ENCODE measurements around the gene TLR4. TPM values are rescaled to one million over a fixed set of nuclear protein-coding genes. Genes with fewer than 3 reads are reported as not detected.
A peak's percentile ranks its signal among the peaks of the same experiment; 100 is the strongest.

The TLR4 gene
- total and polyA plus RNA-seq, 9 of the 15 experiments (the other 6 are each of a cell fraction or from before 2014, with no cell fraction given) = 0.02 TPM; not detected in 8

GRCh38 chr9:117734523-117735314 lies 30.5 kb downstream of the TLR4 start:
- Histone ChIP-seq H3K4me1 (replicated peaks in 1 of 2; ENCODE audit: control insufficient read depth in 2 of 2, insufficient read depth in 2 of 2, low read length in 2 of 2) (no peaks in the 10 kb centered on the region), H3K79me2 (ENCODE audit: control insufficient read depth, insufficient read depth, low read length) (no peaks in the 10 kb centered on the region), H3K4me3 (no peak overlapping the region), H3K27me3 (ENCODE audit: control insufficient read depth in 2 of 2, insufficient read depth in 2 of 2, low read length in 2 of 2) (no peaks in the 10 kb centered on the region), H3K36me3 (ENCODE audit: control insufficient read depth, insufficient read depth, low read length) (no peaks in the 10 kb centered on the region), H3K9me3 (replicated peaks; ENCODE audit: control insufficient read depth, insufficient read depth, low read depth, low read length) (no peaks in the 10 kb centered on the region), H3K9ac (ENCODE audit: insufficient read depth in 1 of 2, low read depth in 2 of 2, low read length in 2 of 2) (no peak overlapping the region), H3K4me2 (ENCODE audit: insufficient read depth, low read length) (no peak overlapping the region), H3K27ac (ENCODE audit: extremely low read depth, low read depth, low read length) (no peak overlapping the region), H3K9me1 (ENCODE audit: control insufficient read depth, insufficient read depth, low read length) (no peaks in the 10 kb centered on the region), H2AFZ (ENCODE audit: low read depth, low read length) (no peak overlapping the region), H4K20me1 (replicated peaks; ENCODE audit: control insufficient read depth, insufficient read depth, low read length) (no peaks in the 10 kb centered on the region)
- ATAC-seq = no peak
- FAIRE-seq = no peak
- intact Hi-C loops (cut with micrococcal nuclease) (no loop called here), in situ Hi-C loops (cut with MboI) (no loop called here)
- 0 out of 2 replicates have a peak, but pooled peaks have one; percentile 3 for TF ChIP-seq TFE3 (CRISPR knock-in tag; IDR thresholded peaks at IDR 0.05)
- no peak for TF ChIP-seq STAT6 (CRISPR knock-in tag; IDR thresholded peaks at IDR 0.05)
- CTCF ChIA-PET (ENCODE audit: low intra/inter-chr PET ratio) = no interaction called here
- WGBS (ENCODE audit: insufficient coverage, low coverage, missing lambda C conversion rate) = 0% methylated on average over 2 of the region's 2 CpGs
- no TSS peak for BruUV-seq (replicated peaks)
- POLR2A ChIA-PET = no interaction called here
- no peak for DNase-seq (ENCODE audit: extremely low read depth in 1 of 4, low spot score in 3 of 4)

Data from K562 (cell line).